Stimulated activated CD8-positive, alpha-beta memory T cell treated with anti-CD3 and anti-CD28 coated beads, Interleukin-4, amount 100 ng/mL, for 1 hour (primary cell): ENCODE measurements around the gene SPRR2A.
"Not testable (repeated sequence)": the region's sequence is repeated elsewhere in the genome, so short reads cannot be mapped to it uniquely, and the experiment has no call there.

Experiments used
- DNase-seq, 2 donors: peaks; one replicate each; pipeline ENCODE4 v3.0.0-alpha.2; 2020; ENCODE audit warnings: low read depth in 2 of 2, low spot score in 1 of 2

The SPRR2A gene

GRCh38 chr1:153057375-153057774, at the start of gene SPRR2A:
SPRR2A (minus strand) TSS chr1:153057512; CDS start chr1:153056735, 777 bp downstream.
- no peak for DNase-seq

GRCh38 chr1:153100245-153100644, 42.9 kb upstream of the SPRR2A start:
- DNase-seq = no peak

- DNase-seq = no peak
These were observed 42.2 kb upstream of the SPRR2A start for GRCh38 chr1:153099461-153100045.

- no peak for DNase-seq
These were observed 38.5 kb upstream of the SPRR2A start for GRCh38 chr1:153095764-153096163.

- no peak for DNase-seq
These were observed 37.1 kb upstream of the SPRR2A start, which contains the start of gene SPRR2E for GRCh38 chr1:153094426-153094825. SPRR2E (minus strand) TSS chr1:153094526; CDS start chr1:153093751, 775 bp downstream.

- no peak for DNase-seq
These were observed 30.3 kb upstream of the SPRR2A start for GRCh38 chr1:153087652-153088051.

GRCh38 chr1:153081736-153082135, 24.4 kb upstream of the SPRR2A start:
- no peak for DNase-seq

GRCh38 chr1:153072806-153073726, 15.8 kb upstream of the SPRR2A start:
- DNase-seq = no peak

- no peak for DNase-seq
These were observed 14.2 kb upstream of the SPRR2A start, which contains the start of gene SPRR2B for GRCh38 chr1:153071511-153071910. SPRR2B (minus strand) TSS chr1:153071611; CDS start chr1:153070839, 772 bp downstream.

GRCh38 chr1:153070243-153070642, 12.9 kb upstream of the SPRR2A start:
- no peak for DNase-seq

GRCh38 chr1:153058826-153059784, 1.8 kb upstream of the SPRR2A start:
- DNase-seq = no peak

- DNase-seq = no peak
These were observed 842 bp upstream of the SPRR2A start for GRCh38 chr1:153058154-153058553.

- DNase-seq = not testable (repeated sequence)
These were observed 1.2 kb downstream of the SPRR2A start for GRCh38 chr1:153056111-153056510.

- DNase-seq = no peak
These were observed 8.1 kb downstream of the SPRR2A start for GRCh38 chr1:153049211-153049610.

- DNase-seq = no peak
These were observed 16.2 kb downstream of the SPRR2A start, which contains the start of gene SPRR2D for GRCh38 chr1:153040950-153041631. SPRR2D (minus strand) TSS chr1:153041120; CDS start chr1:153040346, 774 bp downstream.

- no peak for DNase-seq
These were observed 22.1 kb downstream of the SPRR2A start for GRCh38 chr1:153035211-153035610.

- no peak for DNase-seq
These were observed 24.5 kb downstream of the SPRR2A start for GRCh38 chr1:153032677-153033308.

- DNase-seq = no peak
These were observed 25.2 kb downstream of the SPRR2A start for GRCh38 chr1:153032073-153032472.

GRCh38 chr1:153030895-153031294, 26.4 kb downstream of the SPRR2A start, which contains the start of gene SPRR1B:
SPRR1B (plus strand) TSS chr1:153031203; CDS start chr1:153032346, 1,143 bp downstream.
- DNase-seq = no peak

GRCh38 chr1:153028766-153029165, 28.5 kb downstream of the SPRR2A start:
- no peak for DNase-seq
